C4-2B (cell line): ENCODE results near the gene ERFE.
"Not testable (repeated sequence)": the region's sequence is repeated elsewhere in the genome, so short reads cannot be mapped to it uniquely, and the experiment has no call there.

Experiments
- ZFX ChIP-seq: fragments of 450-650 bp; IDR thresholded peaks from 2 replicates; pipeline ENCODE4 v1.6.1; 2017
- TF ChIP-seq, protein P1 (sequence below): fragments of 450-650 bp; conservative IDR thresholded peaks from 2 replicates; pipeline ENCODE4 v1.5.1; 2017; ENCODE audit warnings: mild to moderate bottlenecking

GRCh38 chr2:238171072-238171431 lies 12.3 kb downstream of the ERFE start:
- TF ChIP-seq, protein P1, sequence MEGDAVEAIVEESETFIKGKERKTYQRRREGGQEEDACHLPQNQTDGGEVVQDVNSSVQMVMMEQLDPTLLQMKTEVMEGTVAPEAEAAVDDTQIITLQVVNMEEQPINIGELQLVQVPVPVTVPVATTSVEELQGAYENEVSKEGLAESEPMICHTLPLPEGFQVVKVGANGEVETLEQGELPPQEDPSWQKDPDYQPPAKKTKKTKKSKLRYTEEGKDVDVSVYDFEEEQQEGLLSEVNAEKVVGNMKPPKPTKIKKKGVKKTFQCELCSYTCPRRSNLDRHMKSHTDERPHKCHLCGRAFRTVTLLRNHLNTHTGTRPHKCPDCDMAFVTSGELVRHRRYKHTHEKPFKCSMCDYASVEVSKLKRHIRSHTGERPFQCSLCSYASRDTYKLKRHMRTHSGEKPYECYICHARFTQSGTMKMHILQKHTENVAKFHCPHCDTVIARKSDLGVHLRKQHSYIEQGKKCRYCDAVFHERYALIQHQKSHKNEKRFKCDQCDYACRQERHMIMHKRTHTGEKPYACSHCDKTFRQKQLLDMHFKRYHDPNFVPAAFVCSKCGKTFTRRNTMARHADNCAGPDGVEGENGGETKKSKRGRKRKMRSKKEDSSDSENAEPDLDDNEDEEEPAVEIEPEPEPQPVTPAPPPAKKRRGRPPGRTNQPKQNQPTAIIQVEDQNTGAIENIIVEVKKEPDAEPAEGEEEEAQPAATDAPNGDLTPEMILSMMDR: not testable (repeated sequence)
- not testable (repeated sequence) for TF ChIP-seq ZFX
